GM18868 (cell line): ENCODE data around the gene LNPK.
"Not testable (repeated sequence)": the region's sequence is repeated elsewhere in the genome, so short reads cannot be mapped to it uniquely, and the experiment has no call there.

ENCODE experiments used
- ATAC-seq: cut with Tn5 transposase; IDR thresholded peaks from one replicate; pipeline ENCODE4 v1.9.1; 2021; ENCODE audit warnings: mild to moderate bottlenecking, moderate library complexity; ENCODE audit not compliant: unreplicated experiment

Gene LNPK

GRCh38 chr2:175913267-175913666, 88.8 kb downstream of the LNPK start:
- not testable (repeated sequence) for ATAC-seq

GRCh38 chr2:175904035-175904434, 98.0 kb downstream of the LNPK start:
- no peak for ATAC-seq

- ATAC-seq = no peak
Measured at GRCh38 chr2:175903384-175903936, 98.6 kb downstream of the LNPK start.

DNA sequence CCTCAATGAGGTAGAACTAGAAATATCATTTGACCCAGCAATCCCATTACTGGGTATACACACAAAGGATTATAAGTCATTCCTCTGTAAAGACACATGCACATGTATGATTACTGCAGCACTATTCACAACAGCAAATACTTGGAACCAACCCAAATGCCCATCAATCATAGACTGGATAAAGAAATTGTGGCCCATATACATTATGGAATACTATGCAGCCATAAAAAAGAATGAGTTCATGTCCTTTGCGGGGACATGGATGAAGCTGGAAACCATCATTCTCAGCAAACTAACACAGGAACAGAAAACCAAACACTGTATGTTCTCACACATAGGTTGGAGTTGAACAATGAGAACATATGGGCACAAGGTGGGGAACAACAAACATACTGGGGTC, 106.1 kb downstream of the LNPK start:
- not testable (repeated sequence) for ATAC-seq

DNA sequence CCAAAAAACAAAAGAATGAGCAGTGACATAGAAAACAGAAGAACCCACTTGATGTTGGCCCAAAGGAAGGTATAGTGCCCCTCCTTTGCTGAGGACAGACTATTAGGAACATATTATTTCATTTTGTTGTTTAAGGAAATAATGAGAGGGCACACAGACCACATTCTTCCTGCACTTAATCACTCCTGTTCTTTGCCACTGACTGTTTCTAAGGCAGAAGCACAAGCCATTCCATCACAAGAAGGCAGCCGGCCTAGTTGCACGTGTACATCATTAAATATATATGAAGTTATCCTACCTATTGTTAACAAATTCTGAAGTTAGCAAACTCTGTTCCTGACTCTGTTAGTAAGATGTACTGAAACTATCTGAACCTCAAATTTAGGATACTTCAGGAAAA, 110.0 kb downstream of the LNPK start:
- no peak for ATAC-seq

- ATAC-seq = no peak
Measured at GRCh38 chr2:175890636-175891242, 111.3 kb downstream of the LNPK start.

DNA sequence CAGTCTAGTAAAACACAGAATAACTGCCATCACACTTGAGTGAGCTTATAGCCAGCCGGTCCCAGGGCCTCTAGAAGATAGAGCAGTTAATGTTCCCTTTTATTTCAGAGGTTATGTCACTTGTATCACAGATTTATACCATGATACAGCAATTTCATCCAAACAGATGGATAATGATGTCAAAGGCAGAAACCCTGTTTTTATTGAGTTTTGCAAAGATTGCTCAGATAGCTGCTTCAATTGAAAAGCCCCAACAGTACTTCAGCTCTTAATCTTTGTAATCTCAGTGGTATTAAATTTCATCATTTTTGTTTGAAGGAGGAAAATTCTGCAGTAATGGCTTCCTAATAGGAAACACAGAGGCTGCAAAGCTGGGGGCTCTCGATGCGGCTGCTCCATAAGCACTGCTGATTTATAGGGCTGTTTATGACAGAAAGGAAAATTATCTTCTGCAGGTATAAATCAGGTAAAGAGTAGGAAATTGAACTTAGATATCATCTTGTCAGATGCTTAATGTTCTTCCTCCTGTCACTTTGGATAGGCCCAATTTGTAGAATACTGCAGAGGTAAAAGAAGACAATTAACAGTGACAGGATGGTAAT, 112.3 kb downstream of the LNPK start:
- ATAC-seq = no peak

DNA sequence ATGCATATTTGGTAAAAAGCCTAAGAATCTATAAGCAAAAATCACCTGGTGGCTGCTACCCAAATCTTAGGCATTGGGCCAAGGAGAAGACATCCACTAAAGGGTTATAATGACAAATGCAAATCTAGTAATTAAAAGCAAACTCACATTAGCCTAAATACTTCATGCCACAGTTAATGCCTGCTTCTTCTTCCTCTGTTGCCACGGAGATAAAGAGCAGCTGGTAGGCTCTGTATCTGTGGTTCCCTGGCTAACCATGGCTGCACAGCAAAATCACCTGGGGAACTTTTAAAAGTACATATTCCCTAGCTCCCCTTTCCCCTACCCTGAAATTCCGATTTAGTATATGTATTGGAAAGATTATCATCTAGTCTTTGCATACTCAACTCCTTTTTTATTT, 114.3 kb downstream of the LNPK start:
- ATAC-seq = no peak

GRCh38 chr2:175884697-175885393, 117.2 kb downstream of the LNPK start:
- ATAC-seq = no peak

- ATAC-seq = no peak
Measured at GRCh38 chr2:175883586-175884194, 118.4 kb downstream of the LNPK start.

DNA sequence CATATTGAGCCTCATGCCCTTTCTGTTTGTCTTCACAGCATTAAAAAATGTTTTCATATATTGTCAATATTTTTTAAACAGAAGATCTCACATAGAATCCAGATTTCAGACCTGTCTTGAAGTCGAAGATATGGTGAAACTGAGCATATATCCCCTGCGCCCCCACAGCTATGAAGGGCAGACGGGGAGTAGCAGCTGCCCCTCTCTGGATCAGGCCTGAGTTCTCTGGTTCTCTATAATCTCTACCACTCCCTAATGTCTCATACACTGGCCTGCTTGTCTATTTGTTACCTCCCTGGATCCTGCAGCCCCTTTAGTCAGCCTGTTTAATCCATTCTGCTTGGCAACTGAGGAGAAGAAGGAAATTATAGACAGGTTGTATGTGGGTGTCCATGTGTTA, 122.4 kb downstream of the LNPK start:
- ATAC-seq = no peak

GRCh38 chr2:175877845-175878544, 124.1 kb downstream of the LNPK start:
- no peak for ATAC-seq

- no peak for ATAC-seq
Measured at GRCh38 chr2:175874291-175874690, 127.8 kb downstream of the LNPK start.
